Measurements from ENCODE around the gene SLC4A7.

SLC4A7 gene

DNA sequence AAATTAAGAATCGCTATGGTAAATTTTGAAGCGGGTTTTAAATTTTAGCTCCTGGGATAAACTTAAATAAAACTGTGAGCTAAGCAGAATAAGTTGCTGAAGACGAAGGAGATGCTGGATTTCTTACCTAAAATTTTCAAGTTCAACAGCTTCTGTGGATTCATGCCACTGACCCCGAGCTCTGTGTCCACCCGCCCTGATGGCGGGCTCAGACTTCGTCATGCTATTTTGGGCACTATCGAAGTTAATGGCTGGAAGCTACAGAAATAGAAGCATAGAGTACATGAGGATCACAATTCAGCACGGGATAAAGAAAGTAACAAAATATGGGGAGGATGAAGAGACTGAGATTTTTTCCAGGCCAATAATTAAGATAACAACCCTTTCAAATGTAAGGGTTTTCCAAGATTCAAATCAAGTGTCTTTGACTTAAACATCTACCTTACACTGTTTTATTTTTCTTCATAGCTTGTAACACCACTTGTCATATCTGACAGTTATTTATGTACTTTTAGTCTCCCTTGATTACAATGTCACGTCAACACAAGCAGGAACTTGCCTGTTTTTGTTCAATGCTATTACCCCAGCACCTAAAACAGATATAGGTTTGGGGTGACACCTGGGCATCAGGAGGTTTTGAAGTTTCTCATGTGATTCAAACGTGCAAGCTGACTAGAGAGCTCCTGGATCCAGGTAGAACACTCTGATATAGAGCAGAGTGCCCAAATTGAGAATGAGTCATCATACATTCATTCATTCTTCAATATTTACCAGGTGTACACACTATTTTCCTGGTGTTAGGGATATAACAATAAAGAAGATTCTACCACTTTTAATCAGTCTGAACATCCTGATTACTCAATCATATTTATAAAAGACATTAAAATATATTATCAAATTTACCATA lies 138.0 kb downstream of the SLC4A7 start:
- no peak for TF ChIP-seq CTCF (IDR thresholded peaks at IDR 0.05; ENCODE audit: low read depth, low read length)

GRCh38 chr3:27345493-27345892 lies 138.7 kb downstream of the SLC4A7 start:
- TF ChIP-seq CTCF (IDR thresholded peaks at IDR 0.05; ENCODE audit: low read depth, low read length) = no peak
- H3K4me3 ChIP-seq (ENCODE audit: low read depth, low read length) = no peak overlapping the region

More for the DNA sequence above, 138.0 kb downstream of the SLC4A7 start:
- no peak overlapping the region for H3K4me3 ChIP-seq (ENCODE audit: low read depth, low read length)

- H3K4me3 ChIP-seq (ENCODE audit: low read depth, low read length) = no peak overlapping the region
Observed at GRCh38 chr3:27345045-27345444, 139.1 kb downstream of the SLC4A7 start.

DNA sequence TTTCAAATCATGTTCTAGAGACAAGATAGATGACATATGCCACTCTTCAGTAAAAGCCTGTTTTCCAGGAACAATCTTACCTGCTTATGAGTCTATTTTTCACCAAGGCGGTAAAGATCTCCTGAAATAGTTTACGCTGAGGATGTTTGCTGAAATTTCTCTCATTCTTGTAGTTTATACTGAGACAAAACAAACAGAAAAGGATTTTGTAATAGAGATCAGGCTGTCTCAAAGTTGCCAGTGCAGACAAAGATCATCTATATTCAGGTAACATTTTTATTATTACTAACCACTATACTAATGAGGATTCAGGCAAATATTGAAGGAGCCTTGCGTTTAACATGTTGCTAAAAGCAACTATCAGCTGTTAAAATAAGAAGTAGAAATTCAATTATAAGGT lies 140.0 kb downstream of the SLC4A7 start:
- no peak for TF ChIP-seq CTCF (IDR thresholded peaks at IDR 0.05; ENCODE audit: low read depth, low read length)
- H3K4me3 ChIP-seq (ENCODE audit: low read depth, low read length) = no peak overlapping the region

More at GRCh38 chr3:27345045-27345444, 139.1 kb downstream of the SLC4A7 start:
- TF ChIP-seq CTCF (IDR thresholded peaks at IDR 0.05; ENCODE audit: low read depth, low read length) = no peak

DNA sequence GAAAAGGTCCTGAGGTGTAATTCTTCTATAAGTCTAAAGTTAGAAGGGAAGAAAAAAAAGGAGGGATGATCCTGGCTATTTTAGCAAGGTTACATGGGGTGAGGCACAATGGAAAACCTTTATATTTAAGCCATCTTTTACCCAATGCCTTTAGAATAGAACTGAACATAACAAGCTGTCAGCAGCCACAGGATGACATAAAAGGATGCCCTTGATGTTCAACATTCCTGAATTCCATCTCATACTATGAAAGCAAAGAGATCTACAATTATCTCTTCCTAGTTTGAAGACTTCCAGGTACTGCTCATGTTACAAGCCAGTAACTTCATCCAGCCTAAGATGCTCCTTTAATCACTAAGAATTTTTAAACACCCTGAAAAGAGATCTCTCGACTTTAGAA lies 141.9 kb downstream of the SLC4A7 start:
- H3K4me3 ChIP-seq (ENCODE audit: low read depth, low read length) = no peak overlapping the region
- no peak for TF ChIP-seq CTCF (IDR thresholded peaks at IDR 0.05; ENCODE audit: low read depth, low read length)

DNA sequence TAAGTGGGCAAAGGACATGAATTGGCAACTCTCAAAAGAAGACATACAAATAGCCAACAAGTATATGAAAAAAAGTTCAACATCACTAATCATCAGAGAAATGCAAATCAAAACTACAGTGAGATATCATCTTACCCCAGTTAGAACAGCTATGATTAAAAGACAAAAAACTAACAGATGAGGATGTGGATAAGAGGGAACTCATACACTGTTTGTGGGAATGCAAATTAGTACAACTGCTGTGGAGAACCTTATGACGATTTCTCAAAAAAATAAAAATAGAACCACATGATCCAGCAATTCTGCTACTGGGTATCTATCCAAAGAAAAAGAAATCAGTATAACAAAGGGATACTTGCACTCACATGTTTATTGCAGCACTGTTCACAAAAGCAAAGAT lies 143.7 kb downstream of the SLC4A7 start:
- no peak overlapping the region for H3K4me3 ChIP-seq (ENCODE audit: low read depth, low read length)
- TF ChIP-seq CTCF (IDR thresholded peaks at IDR 0.05; ENCODE audit: low read depth, low read length) = no peak

DNA sequence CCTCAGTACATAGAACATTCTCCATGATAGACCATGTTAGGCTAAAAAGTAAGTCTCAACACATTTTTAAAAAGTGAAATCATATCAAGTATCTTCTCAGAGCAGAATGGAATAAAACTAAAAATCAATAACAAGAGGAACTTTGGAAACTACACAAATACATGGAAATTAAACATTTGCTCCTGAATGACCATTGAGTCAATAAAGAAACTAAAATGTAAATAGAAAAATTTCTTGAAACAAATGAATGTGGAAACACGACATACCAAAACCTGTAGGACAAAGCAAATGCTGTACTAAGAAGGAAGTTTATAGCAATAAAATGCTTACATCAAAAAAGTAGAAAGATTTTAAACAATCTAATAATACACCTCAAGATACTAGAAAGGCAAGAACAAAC lies 148.6 kb downstream of the SLC4A7 start:
- no peak overlapping the region for H3K4me3 ChIP-seq (ENCODE audit: low read depth, low read length)
- no peak for TF ChIP-seq CTCF (IDR thresholded peaks at IDR 0.05; ENCODE audit: low read depth, low read length)

All from WI38 (cell line).